Measurements from ENCODE around the gene MDM4. TPM values are rescaled to one million over a fixed set of nuclear protein-coding genes. Genes with fewer than 3 reads are reported as not detected.

The MDM4 gene
- total RNA-seq, 4 donors from 2014 or later = 13.2 to 62.8 (median 23.8) TPM

DNA sequence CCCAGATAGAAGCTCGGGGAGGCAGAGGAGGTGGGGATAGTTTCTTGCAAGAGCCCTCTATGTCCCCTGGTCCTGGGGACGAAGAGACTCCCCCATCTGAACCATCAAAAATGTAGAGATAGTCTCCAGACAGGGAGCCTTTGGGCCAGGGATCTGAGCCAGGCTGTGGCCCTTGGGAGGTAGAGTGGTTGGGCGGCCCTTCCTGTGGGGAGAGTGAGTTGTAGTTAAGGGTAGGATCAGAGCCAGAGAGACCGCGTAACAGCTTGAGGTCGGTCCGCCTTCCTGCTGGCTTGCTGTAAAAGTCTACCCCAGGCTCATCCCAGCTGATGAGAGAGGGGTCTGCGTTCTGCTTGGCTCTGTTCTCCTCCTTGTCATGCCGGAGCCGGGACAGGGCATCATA lies 46.9 kb upstream of the MDM4 start:
- Histone ChIP-seq H3K27ac (no peak overlapping the region), H3K9me3 (no peaks in the 10 kb centered on the region), H3K4me1 (peaks cover 11 to 44% (median 27%) of the 10 kb centered on the region in 3 donors), H3K27me3 (no peaks in the 10 kb centered on the region), H3K36me3 (peaks cover 5 to 47% (median 6%) of the 10 kb centered on the region in 3 donors), H3K4me3 (no peak overlapping the region)
- no peak for DNase-seq
- 90 to 96% methylated on average over 6 to 7 of the region's 10 CpGs for WGBS, 2 donors
- intact Hi-C loops (cut with DNase I) = no loop called here
- TF ChIP-seq POLR2A (IDR thresholded peaks at IDR 0.05) = no peak
- TF ChIP-seq, protein P1, sequence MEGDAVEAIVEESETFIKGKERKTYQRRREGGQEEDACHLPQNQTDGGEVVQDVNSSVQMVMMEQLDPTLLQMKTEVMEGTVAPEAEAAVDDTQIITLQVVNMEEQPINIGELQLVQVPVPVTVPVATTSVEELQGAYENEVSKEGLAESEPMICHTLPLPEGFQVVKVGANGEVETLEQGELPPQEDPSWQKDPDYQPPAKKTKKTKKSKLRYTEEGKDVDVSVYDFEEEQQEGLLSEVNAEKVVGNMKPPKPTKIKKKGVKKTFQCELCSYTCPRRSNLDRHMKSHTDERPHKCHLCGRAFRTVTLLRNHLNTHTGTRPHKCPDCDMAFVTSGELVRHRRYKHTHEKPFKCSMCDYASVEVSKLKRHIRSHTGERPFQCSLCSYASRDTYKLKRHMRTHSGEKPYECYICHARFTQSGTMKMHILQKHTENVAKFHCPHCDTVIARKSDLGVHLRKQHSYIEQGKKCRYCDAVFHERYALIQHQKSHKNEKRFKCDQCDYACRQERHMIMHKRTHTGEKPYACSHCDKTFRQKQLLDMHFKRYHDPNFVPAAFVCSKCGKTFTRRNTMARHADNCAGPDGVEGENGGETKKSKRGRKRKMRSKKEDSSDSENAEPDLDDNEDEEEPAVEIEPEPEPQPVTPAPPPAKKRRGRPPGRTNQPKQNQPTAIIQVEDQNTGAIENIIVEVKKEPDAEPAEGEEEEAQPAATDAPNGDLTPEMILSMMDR (IDR thresholded peaks at IDR 0.05) = no peak

DNA sequence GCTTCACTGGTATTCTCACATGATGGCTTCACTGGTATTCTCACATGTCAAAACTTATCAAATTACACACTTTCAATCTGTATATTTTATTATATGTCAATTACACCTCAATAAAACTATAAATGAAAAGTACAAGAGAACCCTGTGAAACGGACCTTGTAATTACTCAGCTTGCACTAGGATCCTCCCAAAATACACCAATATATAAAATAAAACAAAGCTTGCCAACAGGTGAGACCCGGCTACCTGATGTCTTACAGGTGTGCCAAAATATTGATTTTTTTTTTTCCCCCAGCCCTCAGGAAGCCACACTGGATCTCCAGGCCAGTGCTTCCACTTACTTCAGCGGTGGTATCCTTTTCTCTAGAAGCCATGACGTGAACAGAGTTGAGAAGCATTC lies 44.5 kb upstream of the MDM4 start:
- WGBS, 2 donors = 91 to 92% methylated on average over 4 of the region's 4 CpGs
- no peaks in the 10 kb centered on the region for H3K27me3 ChIP-seq
- H3K4me3 ChIP-seq = no peak overlapping the region
- H3K36me3 ChIP-seq = peaks cover 5 to 33% (median 6%) of the 10 kb centered on the region in 3 donors
- DNase-seq = no peak
- H3K27ac ChIP-seq = no peak overlapping the region
- intact Hi-C loops (cut with DNase I) = no loop called here
- H3K4me1 ChIP-seq = peaks cover 0 to 33% (median 17%) of the 10 kb centered on the region in 3 donors
- TF ChIP-seq, protein P1 (IDR thresholded peaks at IDR 0.05) = no peak
- no peak for TF ChIP-seq POLR2A (IDR thresholded peaks at IDR 0.05)
- no peaks in the 10 kb centered on the region for H3K9me3 ChIP-seq

DNA sequence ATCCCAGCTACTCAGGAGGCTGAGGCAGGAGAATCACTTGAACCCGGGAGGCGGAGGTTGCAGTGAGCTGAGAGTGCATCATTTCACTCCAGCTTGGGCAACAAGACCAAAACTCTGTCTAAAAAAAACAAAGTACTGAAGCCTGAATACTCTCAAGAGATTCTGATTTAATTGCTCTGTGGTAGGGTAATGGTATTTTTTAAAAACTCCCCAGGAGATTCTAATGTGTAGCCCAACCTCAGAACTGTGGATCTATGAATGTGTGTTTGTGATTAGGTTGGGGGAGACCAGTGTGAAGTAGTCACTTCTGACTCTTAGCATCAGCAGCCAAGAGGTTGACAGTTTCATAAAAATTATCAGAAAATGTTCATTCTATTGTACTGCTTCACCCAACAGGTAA lies 43.5 kb upstream of the MDM4 start:
- Histone ChIP-seq H3K4me1 (peaks cover 8 to 36% (median 22%) of the 10 kb centered on the region in 3 donors), H3K36me3 (peaks cover 5 to 27% (median 6%) of the 10 kb centered on the region in 3 donors), H3K27me3 (no peaks in the 10 kb centered on the region), H3K4me3 (no peak overlapping the region), H3K9me3 (no peaks in the 10 kb centered on the region), H3K27ac (no peak overlapping the region)
- WGBS, 2 donors = 83 to 89% methylated on average over 2 of the region's 2 CpGs
- TF ChIP-seq, protein P1 (IDR thresholded peaks at IDR 0.05) = no peak
- TF ChIP-seq POLR2A (IDR thresholded peaks at IDR 0.05) = no peak
- DNase-seq = no peak
- intact Hi-C loops (cut with DNase I) = no loop called here

DNA sequence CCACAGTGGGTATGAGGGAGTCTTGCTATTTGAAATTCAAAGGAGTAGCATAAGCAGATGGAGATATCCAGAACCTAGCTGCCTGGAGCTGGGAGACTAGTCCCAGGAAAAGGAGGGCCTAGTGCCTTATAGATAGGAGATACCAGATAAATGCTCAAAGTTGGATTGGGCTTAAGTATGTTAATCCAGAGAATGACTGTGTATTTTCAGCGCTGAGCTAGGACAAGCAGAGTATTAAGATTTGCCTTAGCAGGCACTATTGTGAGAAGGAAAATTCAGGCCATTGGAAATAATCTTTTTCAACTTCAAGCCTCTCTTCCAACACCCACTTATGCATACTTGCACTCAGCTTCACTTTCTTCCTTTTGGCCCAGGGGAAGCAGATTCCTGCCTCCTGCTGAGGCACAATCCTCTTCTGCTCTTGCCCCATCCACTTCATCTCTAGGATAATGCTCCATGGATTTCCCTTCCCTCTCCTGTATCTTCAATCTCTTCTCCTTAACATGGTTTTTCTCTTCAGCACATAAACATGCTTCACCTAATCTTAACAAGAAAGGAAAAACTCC lies 42.7 kb upstream of the MDM4 start:
- no peak for TF ChIP-seq POLR2A (IDR thresholded peaks at IDR 0.05)
- no peak overlapping the region for H3K27ac ChIP-seq
- no peak for DNase-seq

DNA sequence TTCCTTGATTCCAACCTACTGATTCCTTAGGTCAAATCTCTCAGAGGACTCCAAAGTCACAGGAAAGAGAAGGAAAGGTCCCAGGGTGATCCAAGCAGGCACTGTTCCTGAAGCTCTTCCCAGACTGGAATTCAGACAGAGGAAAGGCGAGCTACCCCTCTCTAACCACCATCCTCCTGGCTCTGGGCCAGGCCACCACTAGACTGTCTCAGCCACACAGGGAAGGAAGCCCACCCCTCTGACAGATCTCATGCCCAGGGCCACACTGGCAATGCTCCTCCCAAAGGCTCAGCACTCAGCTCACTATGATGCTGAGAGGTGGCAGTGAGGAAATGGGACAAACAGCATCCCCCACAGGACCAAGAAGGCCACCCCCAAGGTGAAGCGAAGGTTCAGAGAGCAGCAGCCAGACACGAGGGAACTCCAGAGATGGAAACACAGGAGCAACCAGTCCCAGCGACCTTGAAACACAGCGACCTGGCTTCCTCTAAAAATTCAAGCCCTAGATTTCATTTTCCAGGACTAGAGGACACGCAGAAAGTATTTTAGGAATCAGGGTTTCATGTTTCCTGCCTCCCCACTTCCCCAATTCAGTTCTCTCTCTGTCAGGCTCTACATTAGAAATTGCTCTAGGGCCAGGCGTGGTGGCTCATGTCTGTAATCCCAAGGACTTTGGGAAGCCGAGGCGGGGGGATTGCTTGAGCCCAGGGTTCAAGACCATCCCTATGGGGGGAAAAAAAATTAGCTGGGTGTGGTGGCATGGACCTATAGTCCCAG lies 40.4 kb upstream of the MDM4 start:
- H3K27me3 ChIP-seq = no peaks in the 10 kb centered on the region
- 72 to 75% methylated on average over 6 to 7 of the region's 9 CpGs for WGBS, 2 donors

More for the DNA sequence above, 42.7 kb upstream of the MDM4 start:
- Histone ChIP-seq H3K4me1 (peaks cover 16 to 36% (median 30%) of the 10 kb centered on the region in 3 donors), H3K4me3 (no peak overlapping the region), H3K36me3 (peaks cover 1 to 20% (median 3%) of the 10 kb centered on the region in 3 donors), H3K27me3 (no peaks in the 10 kb centered on the region), H3K9me3 (no peaks in the 10 kb centered on the region)
- 74 to 92% methylated on average over 1 of the region's 1 CpG for WGBS, 2 donors
- intact Hi-C loops (cut with DNase I) = no loop called here

More for the DNA sequence above, 40.4 kb upstream of the MDM4 start:
- peak overlapping the region in 2 of 4 donors; percentile 14 to 44 for H3K27ac ChIP-seq
- no peaks in the 10 kb centered on the region for H3K9me3 ChIP-seq
- no peak overlapping the region for H3K4me3 ChIP-seq
- no peak for DNase-seq
- TF ChIP-seq, protein P1 (IDR thresholded peaks at IDR 0.05) = no peak
- TF ChIP-seq POLR2A (IDR thresholded peaks at IDR 0.05) = no peak
- intact Hi-C loops (cut with DNase I) = no loop called here
- peaks cover 0 to 7% (median 0%) of the 10 kb centered on the region in 3 donors for H3K36me3 ChIP-seq
- peaks cover 39 to 55% (median 53%) of the 10 kb centered on the region in 3 donors for H3K4me1 ChIP-seq

Measured in esophagus squamous epithelium (tissue), 5 donors.